ENCODE results near the gene EZH2. TPM values are rescaled to one million over a fixed set of nuclear protein-coding genes. Genes with fewer than 3 reads are reported as not detected.

Gene EZH2
- total and polyA plus RNA-seq, 2 of the 4 experiments (the other 2 are of a cell fraction): 13.1 to 19.8 TPM

DNA sequence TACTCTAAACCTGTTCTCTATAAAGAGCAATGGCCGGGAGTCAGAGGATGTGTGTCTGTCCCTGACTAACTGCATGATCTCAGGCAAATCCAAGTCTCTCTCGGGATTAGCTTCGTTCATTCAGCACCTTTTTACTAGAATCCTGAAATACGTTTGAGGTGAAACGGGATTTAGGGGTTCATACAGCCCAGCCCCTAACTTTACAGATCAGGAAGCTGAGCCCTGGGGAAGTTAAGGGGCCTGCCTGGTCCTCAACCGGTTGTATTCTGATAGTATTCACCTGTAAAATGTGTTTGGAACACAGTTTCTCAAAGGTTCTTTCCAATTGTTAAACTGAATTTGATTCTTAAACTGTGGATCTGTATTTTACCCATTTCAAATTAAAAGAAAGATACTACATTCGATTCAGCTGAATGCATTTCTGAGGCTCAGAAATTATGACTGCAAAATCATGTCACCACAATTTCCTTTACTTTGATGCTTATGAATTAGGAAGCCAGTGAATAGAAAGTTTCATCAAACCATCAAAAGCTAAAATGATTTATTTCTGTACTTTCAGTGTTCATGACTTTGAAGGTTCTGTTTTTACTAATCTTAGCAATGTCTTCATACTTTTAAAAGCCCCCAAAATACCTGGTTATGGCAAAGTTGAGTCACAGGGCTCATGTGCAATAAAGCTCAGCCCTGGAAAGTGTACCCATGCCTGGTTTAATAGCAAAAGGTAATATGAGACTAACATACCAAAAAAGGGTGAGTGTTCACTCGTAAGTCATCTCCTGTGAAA lies 28.9 kb upstream of the EZH2 start:
- no peak overlapping the region for H3K56ac ChIP-seq (ENCODE audit: extremely low read depth, insufficient read depth, low read length)
- H4K8ac ChIP-seq (ENCODE audit: low read depth in 2 of 2, low read length in 2 of 2): no peak overlapping the region
- no peaks in the 10 kb centered on the region for H3K36me3 ChIP-seq (ENCODE audit: control insufficient read depth, insufficient read depth, low read length)
- peaks cover 3% of the 10 kb centered on the region; the same call in 1 of the 2 replicates for H3K9me1 ChIP-seq (ENCODE audit: insufficient read depth, low read length)
- POLR2A ChIA-PET (ENCODE audit: unreplicated experiment): no interaction called here
- DNase-seq: no peak
- H2AK5ac ChIP-seq (ENCODE audit: low read depth, low read length): no peak overlapping the region
- H2BK15ac ChIP-seq (ENCODE audit: low read depth, low read length): no peak overlapping the region
- H3K4me3 ChIP-seq (ENCODE audit: insufficient read depth, low read depth, low read length): no peak overlapping the region
- no peak for ATAC-seq (ENCODE audit: low read depth)
- H3K9ac ChIP-seq (ENCODE audit: low read depth, low read length): no peak overlapping the region
- H2AK9ac ChIP-seq (replicated peaks; ENCODE audit: low read depth, low read length, poor library complexity): no peak overlapping the region
- H3K4me1 ChIP-seq (ENCODE audit: control insufficient read depth, insufficient read depth, low read length): peaks cover 8% of the 10 kb centered on the region
- no peak overlapping the region for H4K5ac ChIP-seq (ENCODE audit: low read depth, low read length)
- H4K20me1 ChIP-seq (ENCODE audit: insufficient read depth, low read length): no peaks in the 10 kb centered on the region
- no CpG with 5 or more reads among the region's 8 CpGs for WGBS, 2 experiments (ENCODE audit: extremely low coverage in 2 of 2, insufficient read length in 1 of 2)
- H3K27me3 ChIP-seq (ENCODE audit: control insufficient read depth, insufficient read depth, low read length): peaks cover 41% of the 10 kb centered on the region
- no peak overlapping the region for H2BK120ac ChIP-seq (ENCODE audit: low read depth, low read length)
- no peaks in the 10 kb centered on the region for H3K79me1 ChIP-seq (ENCODE audit: low read depth in 1 of 2, low read length in 2 of 2)
- no peak overlapping the region for H3K18ac ChIP-seq (ENCODE audit: low read depth, low read length)
- intact Hi-C loops (cut with micrococcal nuclease) (no loop called here), dilution Hi-C loops (cut with HindIII; ENCODE audit: low sequenced_read_pairs, unreplicated experiment) (no loop called here), in situ Hi-C loops (cut with MboI; ENCODE audit: low sequenced_read_pairs) (no loop called here)
- no peak overlapping the region for H3K4ac ChIP-seq (ENCODE audit: low read depth, low read length)
- H4K91ac ChIP-seq (ENCODE audit: insufficient read depth, low read depth, low read length): no peak overlapping the region
- H2AFZ ChIP-seq (replicated peaks; ENCODE audit: low read length, poor library complexity): no peak overlapping the region
- CTCF ChIA-PET: interaction anchor here (0.5 kb wide), 1 partner anchor 50 kb away, joined by 3 read pairs; no protein-coding TSS in a partner anchor
- H3K23ac ChIP-seq (ENCODE audit: low read depth, low read length): no peak overlapping the region
- H2BK5ac ChIP-seq (ENCODE audit: low read depth, low read length, poor library complexity, severe bottlenecking): no peak overlapping the region
- H3K27ac ChIP-seq (ENCODE audit: insufficient read depth, low read length): no peak overlapping the region
- H3K4me2 ChIP-seq (ENCODE audit: low read depth, low read length): no peak overlapping the region
- TF ChIP-seq BHLHE40 (IDR thresholded peaks at IDR 0.05; ENCODE audit: low read depth, low read length): no peak
- TF ChIP-seq NFE2L2 (IDR thresholded peaks at IDR 0.05; ENCODE audit: low read depth, low read length): no peak
- no peak for TF ChIP-seq SMC3 (IDR thresholded peaks at IDR 0.05; ENCODE audit: low read depth, low read length)
- no peak for TF ChIP-seq CHD1 (IDR thresholded peaks at IDR 0.05; ENCODE audit: low read depth, low read length)
- TF ChIP-seq FOS (IDR thresholded peaks at IDR 0.05; ENCODE audit: low read depth, low read length): no peak
- TF ChIP-seq, protein P1, sequence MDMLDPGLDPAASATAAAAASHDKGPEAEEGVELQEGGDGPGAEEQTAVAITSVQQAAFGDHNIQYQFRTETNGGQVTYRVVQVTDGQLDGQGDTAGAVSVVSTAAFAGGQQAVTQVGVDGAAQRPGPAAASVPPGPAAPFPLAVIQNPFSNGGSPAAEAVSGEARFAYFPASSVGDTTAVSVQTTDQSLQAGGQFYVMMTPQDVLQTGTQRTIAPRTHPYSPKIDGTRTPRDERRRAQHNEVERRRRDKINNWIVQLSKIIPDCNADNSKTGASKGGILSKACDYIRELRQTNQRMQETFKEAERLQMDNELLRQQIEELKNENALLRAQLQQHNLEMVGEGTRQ (IDR thresholded peaks at IDR 0.05; ENCODE audit: low read depth, low read length): no peak
- no peak for TF ChIP-seq MAZ (IDR thresholded peaks at IDR 0.05; ENCODE audit: borderline replicate concordance, low read depth, low read length)
- no TSS peak for BruUV-seq (replicated peaks)
- H3K14ac ChIP-seq (replicated peaks; ENCODE audit: low read depth, low read length): no peak overlapping the region
- no peak overlapping the region for H2BK20ac ChIP-seq (ENCODE audit: low read depth, low read length)
- no peaks in the 10 kb centered on the region for H3K9me3 ChIP-seq (ENCODE audit: control insufficient read depth, insufficient read depth, low read length)
